ENCODE measurements around the gene HLA-C.
"Not testable (repeated sequence)": the region's sequence is repeated elsewhere in the genome, so short reads cannot be mapped to it uniquely, and the experiment has no call there.

The HLA-C gene

DNA sequence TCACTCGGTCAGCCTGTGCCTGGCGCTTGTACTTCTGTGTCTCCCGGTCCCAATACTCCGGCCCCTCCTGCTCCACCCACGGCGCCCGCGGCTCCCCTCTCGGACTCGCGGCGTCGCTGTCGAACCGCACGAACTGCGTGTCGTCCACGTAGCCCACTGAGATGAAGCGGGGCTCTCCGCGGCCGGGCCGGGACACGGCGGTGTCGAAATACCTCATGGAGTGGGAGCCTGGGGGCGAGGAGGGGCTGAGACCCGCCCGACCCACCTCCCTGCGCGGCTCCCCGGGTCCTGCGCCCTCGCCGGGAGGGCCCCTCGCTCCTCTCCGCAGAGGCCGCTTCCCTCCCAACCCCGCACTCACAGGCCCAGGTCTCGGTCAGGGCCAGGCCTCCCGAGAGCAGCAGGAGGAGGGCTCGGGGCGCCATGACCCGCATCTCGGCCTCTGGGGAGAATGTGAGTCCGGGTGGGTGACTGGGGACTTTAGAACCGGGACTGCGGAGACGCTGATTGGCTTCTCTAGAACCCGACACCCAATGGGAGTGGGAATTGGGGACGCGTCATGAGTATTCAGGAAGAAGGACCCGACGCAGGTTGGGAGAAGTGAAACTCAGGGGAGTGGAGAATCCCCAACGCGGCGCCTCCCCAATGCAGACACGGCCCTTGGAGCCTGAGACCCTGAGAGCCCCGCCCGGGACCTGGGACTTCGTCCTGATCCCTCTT lies at the start of gene HLA-C:
Gene HLA-C, minus strand, starts transcription at position 452 of the 717 bp plus-strand sequence. Its CDS starts 21 bp downstream, at position 431.
- DNase-seq: peak; percentile 95

DNA sequence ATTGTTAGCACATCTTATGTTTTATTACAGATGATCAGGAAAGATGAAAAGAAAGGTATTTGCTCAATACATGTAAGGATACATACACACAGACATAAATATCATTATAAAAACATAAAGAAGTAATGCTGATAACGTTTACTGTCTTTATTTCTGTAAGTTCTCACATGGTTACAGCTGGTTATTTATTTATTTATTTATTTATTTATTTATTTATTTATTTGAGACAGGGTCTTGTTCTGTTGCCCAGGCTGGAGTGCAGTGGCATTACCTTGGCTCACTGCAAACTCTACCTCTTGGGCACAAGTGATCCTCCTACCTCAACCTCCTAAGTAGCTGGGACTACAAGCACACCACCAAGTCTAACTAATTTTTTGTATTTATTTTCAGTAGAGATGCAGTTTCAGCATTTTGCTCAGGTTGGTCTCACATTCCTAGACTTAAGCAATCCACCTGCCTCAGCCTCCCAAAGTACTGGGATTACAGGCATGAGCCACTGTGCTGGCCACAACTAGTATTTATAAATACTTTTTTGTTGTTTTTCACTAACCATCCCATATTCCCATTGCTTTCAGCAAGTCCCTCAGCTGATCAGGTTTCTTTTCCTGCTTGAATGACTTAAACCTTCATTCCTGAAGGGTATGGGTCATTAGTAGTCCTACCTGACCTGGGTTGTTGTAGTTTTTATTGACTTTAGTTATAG lies 49.3 kb upstream of the HLA-C start:
- no peak for DNase-seq

DNA sequence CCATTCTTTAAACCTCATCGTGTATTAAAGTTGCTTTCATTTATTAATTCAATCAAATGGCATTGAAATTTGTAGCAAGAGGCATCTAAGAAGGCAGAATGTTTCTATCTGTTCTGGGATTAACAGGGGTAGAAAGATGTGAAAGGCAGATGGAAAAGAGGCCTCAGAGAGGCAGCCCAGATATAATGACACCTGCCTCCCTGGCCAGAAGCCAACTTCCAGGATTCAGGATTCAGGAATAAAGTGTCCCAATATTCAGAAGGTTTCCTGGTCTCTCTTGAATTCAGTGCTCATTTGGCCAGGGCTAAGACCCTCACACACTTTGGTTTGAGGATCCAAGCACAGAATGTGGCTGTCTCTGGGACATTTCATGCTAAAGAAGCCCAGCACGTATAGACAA lies 45.1 kb upstream of the HLA-C start:
- no peak for DNase-seq

DNA sequence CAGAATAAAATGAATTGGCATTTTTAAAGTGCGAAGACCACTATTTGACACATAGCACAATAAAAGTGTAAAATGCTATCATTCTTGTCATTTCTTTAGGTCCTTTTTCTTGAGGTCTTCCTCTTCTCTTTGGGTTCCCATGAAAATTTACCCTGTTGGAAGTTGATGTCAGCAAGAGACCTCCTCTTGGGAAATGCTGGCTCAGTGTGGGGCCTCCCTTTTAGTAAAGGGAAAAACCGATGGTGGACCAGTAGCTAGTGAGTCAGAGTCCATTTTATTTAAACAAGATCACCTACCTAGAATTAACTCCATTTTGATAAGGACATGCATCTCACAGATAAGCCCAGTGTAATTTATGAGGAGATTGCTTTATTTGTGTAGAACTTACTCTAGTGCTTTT lies 37.7 kb upstream of the HLA-C start:
- DNase-seq: no peak

DNA sequence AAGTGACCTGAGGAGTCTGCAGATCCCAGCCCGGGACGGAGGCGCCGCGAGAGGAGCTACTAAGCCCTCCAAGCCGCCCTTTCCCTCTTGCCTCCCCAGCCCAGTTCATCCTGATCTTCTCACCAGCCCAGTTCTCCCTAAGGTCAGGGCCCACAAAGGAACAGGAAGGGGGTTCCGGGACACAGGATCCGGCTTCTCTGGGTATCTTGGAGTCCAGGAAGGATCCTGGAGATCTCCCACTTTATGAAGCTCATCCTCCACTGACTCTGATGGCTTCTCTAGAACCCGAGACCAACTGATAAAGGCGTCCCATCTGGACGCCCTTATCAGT lies 36.9 kb upstream of the HLA-C start:
- DNase-seq: no peak

DNA sequence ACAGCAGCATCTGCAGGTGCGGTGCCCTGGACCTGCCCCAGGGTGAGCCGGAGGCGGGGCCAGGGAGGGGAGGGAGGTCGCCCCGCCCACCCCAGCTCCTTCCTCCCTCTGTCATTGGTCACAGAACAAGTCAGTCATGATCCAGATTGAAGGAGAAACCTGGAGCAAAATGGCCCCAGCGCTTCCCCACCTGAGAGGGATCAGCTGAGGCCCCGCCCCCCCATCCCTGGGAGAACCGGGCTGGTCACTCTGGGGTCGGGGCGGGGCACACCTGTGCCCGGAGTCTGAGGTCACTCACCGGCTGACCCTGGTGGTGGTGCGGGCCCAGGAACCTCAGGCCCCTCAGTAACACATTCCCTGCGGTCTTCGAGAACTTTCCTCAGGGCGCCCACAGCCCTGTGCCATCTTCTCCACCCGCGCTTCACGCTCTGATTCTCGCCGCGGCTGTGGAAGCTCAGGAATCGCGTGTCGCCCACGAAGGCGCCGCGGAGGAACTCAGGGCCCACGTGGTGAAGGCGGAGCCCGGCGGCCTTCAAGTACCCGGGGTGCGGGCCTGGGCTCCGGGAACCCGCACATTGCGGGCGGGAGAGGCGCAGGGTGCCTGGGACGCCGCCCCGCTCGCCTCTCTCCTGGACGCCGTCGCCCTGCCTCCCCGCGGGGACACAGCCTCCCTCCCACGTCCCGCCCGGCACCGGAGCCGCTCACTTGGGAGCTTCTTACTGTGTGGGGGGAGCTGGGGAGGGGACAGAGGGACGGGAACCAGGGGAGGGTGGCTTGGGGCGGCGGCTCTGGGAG lies 36.4 kb upstream of the HLA-C start:
- DNase-seq: peak; percentile 85

DNA sequence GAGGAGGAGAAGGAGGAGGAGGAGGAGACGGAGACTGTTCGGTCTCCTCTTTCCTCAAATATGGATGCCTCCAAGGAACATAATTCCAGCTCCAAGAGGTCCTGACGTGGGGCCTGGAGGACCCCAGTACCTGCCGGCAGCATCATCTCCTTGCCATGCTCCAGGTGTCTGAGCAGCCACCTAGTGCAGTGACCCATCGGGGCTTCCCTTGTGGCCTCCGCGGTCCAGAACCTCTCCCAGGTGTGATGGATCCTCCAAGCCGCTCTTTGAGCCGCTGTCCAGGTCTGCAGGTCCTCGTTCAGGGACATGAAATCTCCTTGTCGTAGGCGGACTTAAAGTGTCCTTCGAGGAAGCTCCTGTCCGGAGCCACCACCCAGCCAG lies 35.8 kb upstream of the HLA-C start:
- DNase-seq: no peak

DNA sequence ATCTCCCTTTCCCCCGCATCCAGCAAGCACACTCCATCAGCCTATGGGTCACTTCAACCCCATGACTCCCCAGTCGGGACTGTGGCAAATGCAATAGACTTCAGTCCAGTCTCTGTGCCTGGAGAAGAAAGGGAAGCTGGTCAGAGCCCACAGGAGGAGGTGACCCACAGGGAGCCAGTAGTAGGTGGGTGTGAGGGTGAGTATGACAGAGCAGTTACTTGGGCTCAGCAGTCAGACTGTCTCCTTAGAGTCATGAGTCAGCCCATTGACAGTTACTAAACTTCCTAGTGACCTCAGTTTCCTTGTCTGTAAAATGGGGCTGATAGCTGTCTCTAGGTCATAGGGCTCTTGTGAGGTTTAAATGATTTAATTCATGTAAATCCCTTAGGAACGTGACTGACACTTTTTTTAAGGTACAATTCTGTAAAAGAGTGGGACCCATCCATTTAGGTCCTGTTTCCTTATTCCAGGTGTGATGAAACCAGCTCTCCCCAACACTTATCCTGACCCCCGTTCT lies 33.9 kb upstream of the HLA-C start:
- DNase-seq: no peak

DNA sequence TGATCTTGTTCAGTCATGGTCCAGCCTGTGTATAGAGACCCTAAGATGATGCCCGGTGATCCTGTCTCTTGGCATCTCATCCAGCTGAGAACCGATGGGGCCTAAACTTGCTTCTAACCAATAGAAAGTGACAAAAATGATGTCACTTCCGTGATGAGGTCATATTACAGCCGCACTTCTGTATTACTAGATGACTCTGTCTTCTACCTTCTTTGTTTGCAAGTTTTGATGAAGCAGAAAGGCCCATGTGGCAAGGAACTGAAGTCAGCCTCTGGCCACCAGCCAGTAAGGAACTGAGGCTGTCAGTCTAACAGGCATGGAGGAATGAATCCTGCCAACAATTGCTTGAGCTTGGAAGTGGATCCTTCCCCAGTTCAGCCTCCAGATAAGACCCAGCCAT lies 32.8 kb upstream of the HLA-C start:
- no peak for DNase-seq

DNA sequence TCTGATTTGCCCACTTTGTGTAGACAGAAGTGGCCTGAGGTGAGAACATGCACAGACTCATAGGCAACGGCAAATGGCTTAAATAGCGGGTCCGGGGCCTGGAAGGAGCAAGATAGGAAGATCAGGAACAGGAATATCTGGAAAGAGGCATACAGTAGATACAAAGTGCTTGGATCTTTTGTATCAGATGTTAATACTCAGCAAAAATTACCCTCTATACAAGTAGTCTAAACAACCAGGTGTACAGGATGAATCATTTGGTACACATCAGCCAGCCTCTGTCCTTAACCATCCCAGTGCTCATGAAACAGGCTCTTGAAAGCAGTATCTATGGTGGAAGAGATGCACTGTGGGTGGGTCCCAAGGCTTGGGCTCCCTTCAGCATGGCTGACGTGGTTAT lies 28.9 kb upstream of the HLA-C start:
- DNase-seq: no peak

DNA sequence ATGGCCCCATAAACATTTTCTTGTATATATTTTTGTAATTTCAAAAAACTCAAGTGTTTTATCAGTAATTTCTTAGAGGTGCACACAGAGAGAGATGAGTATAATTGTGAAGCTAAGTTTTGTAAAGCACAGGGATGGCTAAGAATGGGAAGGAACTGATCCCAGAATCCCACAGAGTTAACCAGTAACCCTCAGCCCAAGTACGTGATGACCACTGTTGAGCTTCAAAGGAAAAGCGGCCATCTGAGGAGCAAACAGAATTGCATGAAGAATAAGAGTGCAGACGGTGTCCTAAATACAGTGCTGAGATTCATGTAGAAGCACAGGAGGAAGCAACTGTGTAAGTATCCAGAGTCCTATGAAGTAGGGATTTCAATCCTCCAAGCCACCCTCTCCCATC lies 28.1 kb upstream of the HLA-C start:
- DNase-seq: no peak

DNA sequence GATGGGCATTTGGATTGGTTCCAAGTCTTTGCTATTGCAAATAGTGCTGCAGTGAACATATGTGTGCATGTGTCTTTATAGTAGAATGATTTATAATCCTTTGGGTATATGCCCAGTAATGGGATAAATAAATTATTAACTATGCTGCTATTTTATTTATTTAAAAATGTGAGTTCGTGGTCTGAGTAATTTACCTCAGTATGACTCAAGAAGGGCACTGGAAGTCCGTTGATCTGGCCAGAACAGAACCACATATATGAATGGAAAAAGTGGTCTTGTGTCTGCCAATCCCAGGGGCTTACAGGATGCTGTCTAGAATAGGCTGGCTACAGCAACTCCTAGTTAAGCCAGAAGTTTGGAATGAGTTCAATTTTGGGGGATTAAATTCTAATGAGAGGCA lies 27.6 kb upstream of the HLA-C start:
- DNase-seq: no peak

DNA sequence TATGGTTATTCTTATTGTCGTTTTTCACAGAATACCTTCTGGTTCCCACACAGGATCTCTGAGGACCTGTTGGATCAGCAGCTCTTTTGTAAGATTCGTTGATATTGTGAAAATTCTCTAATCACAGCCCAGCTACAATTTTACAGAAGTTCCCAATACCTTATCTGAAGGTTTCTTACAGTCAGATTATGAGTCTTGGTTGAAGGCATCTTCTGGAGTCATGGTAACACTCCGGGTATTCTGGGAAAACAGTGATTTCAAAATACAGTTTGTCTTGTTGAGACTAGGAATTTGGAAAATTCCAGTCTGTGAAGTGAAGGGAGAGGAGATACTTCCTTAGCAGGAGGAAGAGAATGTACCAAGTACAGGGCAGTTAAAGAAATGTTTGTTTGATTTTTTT lies 22.2 kb upstream of the HLA-C start:
- DNase-seq: no peak

DNA sequence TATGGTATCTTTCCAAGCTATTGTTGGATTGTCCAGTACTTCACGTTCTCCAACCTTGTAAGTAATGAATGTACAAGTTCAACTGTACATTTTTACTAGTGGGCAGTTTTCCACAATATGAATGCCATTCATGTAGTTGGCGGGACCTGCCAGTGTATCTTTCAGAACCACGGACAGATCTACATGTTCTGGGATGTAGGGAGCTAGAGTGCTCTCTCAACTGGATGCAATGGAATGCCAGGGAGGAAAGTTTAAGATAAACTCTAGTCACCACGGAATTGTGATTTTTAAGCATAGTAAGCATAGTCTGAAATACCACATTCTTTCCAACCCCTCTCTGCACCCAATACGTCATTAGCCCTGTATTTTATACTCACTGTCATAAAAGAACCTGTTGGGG lies 21.5 kb upstream of the HLA-C start:
- no peak for DNase-seq

DNA sequence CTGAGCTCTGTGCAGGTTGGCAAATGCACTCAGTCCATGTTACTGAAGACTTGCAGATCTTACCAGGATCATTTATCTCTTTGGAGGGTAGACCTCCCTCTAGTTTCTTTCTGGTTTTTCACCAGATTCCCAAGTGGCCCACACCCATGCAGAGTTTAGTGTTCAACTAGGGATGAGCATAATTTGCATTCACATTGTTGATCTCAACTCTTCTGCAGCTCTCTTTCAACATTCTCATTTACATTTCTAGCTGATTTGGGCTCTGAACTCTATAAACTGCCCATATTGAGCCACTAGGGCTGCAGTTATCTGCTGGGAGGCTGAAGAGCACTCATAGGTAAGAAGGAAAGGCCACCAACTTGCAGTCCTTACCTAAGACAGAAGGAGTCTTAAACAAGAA lies 17.9 kb upstream of the HLA-C start:
- no peak for DNase-seq

DNA sequence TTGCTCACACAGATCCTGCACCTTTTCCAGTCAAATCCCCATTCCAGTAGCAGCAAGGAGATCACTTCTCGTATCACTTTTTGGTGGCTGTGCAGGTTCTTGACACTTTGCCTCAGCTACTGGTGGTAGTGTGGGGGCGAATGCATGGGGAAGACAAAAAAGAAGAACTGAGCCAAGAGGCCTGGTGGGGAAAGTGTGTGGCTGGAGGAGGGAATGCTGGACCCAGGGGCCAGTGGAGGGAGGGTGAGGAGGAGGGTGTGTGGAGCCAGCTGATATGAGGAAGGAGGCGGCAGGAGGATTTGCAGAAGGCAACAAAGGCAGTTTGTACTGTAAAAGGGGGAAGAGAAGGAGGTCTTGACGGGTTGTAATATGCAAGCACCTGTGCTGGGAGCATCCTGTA lies 15.7 kb upstream of the HLA-C start:
- DNase-seq: no peak

DNA sequence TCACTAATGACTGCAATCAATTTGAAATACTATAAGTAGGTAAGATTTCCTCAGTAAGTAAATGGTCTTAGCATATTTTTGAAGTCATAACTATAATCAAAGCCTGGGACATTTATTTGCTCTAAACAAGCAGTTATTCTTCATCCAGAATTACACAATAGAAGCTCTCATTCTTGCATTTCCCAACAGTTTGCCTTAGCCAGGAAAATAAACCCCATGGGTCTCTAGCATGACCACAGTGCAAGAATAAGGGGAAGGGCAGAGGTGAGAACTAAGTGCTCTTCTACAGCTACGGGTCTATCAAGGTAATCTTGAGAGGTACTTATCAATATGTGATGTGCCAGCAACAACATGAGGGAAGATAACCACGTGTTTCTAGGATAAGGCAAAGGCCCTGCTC lies 14.1 kb upstream of the HLA-C start:
- no peak for DNase-seq

DNA sequence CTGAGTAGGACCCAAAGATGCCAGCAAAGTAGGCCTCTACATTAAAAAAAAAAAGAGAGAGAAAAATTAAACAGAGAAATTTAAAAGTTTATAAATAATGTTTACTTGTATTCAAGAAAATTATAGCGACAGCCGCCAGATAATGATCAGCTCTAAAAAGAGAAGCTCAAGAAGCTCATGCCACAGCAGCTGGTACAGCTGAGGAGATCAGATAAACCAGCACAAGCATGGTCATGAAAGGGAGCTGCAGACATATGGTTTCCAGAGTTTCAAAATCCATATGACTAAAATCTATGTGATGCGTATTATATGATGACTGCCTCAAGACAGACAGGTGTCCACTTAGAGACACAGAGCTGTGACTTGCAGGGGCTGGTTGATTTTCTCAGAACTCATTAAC lies 13.6 kb upstream of the HLA-C start:
- DNase-seq: no peak

DNA sequence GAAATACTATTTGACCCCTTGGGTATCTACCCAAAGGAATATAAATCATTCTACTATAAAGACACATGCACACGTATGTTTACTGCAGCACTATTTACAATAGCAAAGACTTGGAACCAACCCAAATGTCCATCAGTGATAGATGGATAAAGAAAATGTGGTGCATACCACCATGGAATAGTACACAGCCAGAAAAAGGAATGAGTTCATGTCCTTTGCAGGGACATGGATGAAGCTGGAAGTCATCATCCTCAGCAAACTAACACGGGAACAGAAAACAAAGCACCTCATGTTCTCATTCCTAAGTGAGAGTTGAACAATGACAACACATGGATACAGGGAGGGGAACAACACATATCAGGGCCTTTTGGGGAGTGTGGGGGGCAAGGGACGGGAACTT lies 7.8 kb upstream of the HLA-C start:
- DNase-seq: not testable (repeated sequence)

DNA sequence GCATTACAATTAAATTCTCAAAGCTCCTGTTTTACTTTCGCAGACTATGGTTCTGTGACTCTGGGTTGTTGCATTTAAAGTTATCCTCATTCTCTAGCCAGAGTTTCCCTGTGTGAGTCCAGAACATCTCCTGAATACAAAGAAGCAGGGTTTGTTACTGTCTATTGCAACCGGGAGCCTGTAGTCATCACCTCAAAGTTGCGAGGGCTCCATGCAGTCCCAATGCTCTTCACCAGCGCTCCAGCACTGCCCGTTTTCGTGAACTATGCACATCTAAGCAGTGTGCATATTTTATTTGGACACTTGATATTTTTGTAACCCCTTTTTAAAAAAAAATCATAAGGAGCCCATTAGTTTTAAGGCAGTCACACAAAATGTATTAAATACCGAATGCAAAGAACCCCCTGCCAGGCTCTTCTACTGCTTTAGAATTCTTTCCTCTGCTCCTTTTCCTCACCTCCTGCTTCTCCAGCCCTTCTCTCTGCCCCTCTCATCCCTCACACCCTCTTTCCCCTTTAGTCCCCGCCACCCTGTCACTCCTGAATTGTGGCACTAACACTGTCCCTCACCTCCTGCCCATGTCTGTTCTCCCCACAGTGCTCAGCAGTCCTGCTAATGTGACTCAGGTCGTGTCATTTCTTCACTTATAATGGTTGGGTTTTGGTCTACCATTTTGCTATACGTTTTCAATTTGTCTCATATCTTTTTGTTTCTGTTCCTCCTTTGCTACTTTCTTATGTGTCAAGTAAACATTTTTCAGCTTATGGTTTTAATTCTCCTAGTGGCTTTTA lies 1.1 kb upstream of the HLA-C start:
- DNase-seq: no peak

DNA sequence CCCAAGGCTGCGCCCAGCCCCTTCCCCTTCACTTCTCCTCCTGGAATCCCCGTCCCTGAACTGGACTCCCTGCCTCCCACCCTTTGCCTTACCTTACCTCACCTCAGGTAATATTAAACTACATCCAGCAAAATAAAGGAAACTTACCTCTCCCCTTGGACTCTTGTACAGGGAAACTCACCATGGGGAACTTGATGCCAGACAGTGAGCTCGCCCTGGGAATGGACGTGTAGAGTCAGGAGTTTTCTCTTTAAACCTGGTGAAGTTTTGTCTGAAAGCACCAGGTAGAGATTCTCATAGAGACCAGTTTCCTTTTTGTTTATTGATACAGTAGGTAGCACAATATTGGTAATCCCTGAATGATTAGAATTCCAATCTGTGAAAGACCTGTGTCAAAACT lies 544 bp upstream of the HLA-C start:
- no peak for DNase-seq

DNA sequence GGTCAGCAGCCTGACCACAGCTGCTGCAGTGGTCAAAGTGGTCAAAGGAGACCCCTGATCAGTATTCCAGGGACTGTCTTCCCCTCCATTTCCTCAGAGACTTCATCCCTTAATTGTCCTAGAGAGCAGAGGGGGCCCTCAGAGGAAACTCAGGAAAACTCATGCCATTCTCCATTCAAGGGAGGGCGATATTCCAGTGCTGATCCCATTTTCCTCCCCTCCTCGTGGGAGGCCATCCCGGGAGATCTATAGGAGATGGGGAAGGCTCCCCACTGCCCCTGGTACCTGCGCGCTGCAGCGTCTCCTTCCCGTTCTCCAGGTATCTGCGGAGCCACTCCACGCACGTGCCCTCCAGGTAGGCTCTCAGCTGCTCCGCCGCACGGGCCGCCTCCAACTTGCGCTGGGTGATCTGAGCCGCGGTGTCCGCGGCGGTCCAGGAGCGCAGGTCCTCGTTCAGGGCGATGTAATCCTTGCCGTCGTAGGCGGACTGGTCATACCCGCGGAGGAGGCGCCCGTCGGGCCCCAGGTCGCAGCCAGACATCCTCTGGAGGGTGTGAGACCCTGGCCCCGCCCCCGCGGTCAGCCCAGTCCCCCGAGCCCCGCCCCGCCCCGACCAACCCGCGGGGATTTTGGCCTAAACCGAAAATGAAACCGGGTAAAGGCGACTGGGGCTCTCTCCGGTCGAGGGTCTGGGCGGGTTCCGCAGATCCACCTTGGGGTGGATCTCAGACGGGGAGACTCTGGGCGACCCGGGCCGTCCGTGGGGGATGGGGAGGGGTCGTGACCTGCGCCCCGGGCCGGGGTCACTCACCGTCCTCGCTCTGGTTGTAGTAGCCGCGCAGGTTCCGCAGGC lies 878 bp downstream of the HLA-C start:
- DNase-seq: peak; percentile 44

All from CD4-positive, alpha-beta T cell treated with Interleukin-15 for 1 hour (primary cell).